GM12878 (cell line): Measurements from ENCODE around the gene IGFALS.

ENCODE experiments used
- CREM ChIP-seq: IDR thresholded peaks from 2 replicates; pipeline ENCODE4 v1.6.1; 2014; ENCODE audit warnings: antibody characterized with exemption, low read depth
- EGR1 ChIP-seq, 2 experiments: IDR thresholded peaks; 1 replicate in 1 of 2; 2 replicates in 1 of 2; pipeline ENCODE4 v1.6.1; 2011 to 2012; ENCODE audit warnings: low read depth in 2 of 2, low read length in 2 of 2, borderline replicate concordance in 1 of 2, mild to moderate bottlenecking in 1 of 2, moderate library complexity in 1 of 2
- EP300 ChIP-seq, 2 experiments: fragments of 150-350 bp in 1 of 2; IDR thresholded peaks; 2 replicates each; pipeline ENCODE4 v1.6.1; 2011 to 2012; ENCODE audit warnings: low read depth in 2 of 2, low read length in 2 of 2, borderline replicate concordance in 1 of 2, improper control_type of control experiment in 1 of 2, inconsistent platforms in 1 of 2; ENCODE audit not compliant: control insufficient read depth in 1 of 2
- FOXK2 ChIP-seq: fragments of 450-650 bp; IDR thresholded peaks from 2 replicates; pipeline ENCODE4 v1.6.1; 2017; ENCODE audit warnings: mild to moderate bottlenecking, moderate library complexity
- FOXM1 ChIP-seq: IDR thresholded peaks from 2 replicates; pipeline ENCODE4 v1.6.1; 2012; ENCODE audit warnings: low read depth, mild to moderate bottlenecking, inconsistent platforms, low read length, moderate library complexity
- MYC ChIP-seq: IDR thresholded peaks from 2 replicates; pipeline ENCODE4 v1.6.1; 2011; ENCODE audit warnings: mild to moderate bottlenecking, low read length, moderate library complexity, inconsistent platforms; ENCODE audit not compliant: insufficient read depth, insufficient replicate concordance, insufficient read length, severe bottlenecking
- NR2F1 ChIP-seq: fragments of 450-650 bp; conservative IDR thresholded peaks from 2 replicates; pipeline ENCODE4 v1.6.1; 2017; ENCODE audit warnings: mild to moderate bottlenecking
- POLR2AphosphoS2 ChIP-seq: IDR thresholded peaks from 2 replicates; pipeline ENCODE4 v1.6.1; 2011; ENCODE audit warnings: low read depth, mild to moderate bottlenecking, low read length, improper control_type of control experiment, moderate library complexity
- RELA ChIP-seq: fragments of 450-650 bp; IDR thresholded peaks from 2 replicates; pipeline ENCODE4 v1.8.0; 2014; ENCODE audit warnings: borderline replicate concordance; ENCODE audit not compliant: partially characterized antibody
- TAF1 ChIP-seq: IDR thresholded peaks from 2 replicates; pipeline ENCODE4 v1.6.1; 2011; ENCODE audit warnings: mild to moderate bottlenecking, low read depth, low read length, borderline replicate concordance
- TARDBP ChIP-seq: IDR thresholded peaks from 2 replicates; pipeline ENCODE4 v1.6.1; 2016; ENCODE audit warnings: borderline replicate concordance
- TF ChIP-seq, protein P1 (sequence below), 3 experiments: IDR thresholded peaks in 2 of 3; conservative IDR thresholded peaks in 1 of 3; 2 replicates each; pipeline ENCODE4 v1.5.1; 2011; ENCODE audit warnings: low read depth in 3 of 3, low read length in 3 of 3, mild to moderate bottlenecking in 3 of 3, control low read depth in 2 of 3, moderate library complexity in 2 of 3, inconsistent platforms in 1 of 3, mixed read lengths in 1 of 3; ENCODE audit not compliant: control insufficient read depth in 2 of 3, insufficient read depth in 1 of 3; ENCODE audit errors: extremely low read depth in 1 of 3

DNA sequence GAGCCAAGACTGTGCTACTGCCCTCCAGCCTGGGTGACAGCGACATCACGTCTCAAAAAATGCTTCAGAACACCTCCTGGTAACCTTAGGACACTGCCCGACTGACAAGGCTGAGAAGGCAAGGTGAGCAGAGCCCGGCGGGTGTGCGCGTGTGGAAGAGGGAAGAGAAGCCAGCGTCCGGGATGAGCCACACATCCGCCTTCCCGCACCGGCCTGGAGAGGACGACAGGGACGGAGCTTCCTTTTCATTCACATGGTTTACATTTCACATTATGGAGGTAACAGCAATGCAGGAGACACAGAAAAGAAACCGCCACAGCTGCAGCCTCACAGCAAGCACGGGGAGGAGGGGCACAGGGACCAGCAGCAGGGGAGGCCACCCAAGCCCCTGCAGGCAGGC is 16.6 kb upstream of the IGFALS start:
- TF ChIP-seq EGR1 (IDR thresholded peaks at IDR 0.05; ENCODE audit: borderline replicate concordance in 1 of 2, low read depth in 2 of 2, low read length in 2 of 2) = no peak
- TF ChIP-seq TAF1 = no peak
- TF ChIP-seq POLR2AphosphoS2 = no peak
- no peak for TF ChIP-seq EP300 (IDR thresholded peaks at IDR 0.05; ENCODE audit: borderline replicate concordance in 1 of 2, control insufficient read depth in 1 of 2, low read depth in 2 of 2, low read length in 2 of 2)
- TF ChIP-seq FOXK2 = no peak
- TF ChIP-seq FOXM1 = no peak
- TF ChIP-seq NR2F1 = no peak
- no peak for TF ChIP-seq RELA
- TF ChIP-seq CREM = no peak
- TF ChIP-seq, protein P1, sequence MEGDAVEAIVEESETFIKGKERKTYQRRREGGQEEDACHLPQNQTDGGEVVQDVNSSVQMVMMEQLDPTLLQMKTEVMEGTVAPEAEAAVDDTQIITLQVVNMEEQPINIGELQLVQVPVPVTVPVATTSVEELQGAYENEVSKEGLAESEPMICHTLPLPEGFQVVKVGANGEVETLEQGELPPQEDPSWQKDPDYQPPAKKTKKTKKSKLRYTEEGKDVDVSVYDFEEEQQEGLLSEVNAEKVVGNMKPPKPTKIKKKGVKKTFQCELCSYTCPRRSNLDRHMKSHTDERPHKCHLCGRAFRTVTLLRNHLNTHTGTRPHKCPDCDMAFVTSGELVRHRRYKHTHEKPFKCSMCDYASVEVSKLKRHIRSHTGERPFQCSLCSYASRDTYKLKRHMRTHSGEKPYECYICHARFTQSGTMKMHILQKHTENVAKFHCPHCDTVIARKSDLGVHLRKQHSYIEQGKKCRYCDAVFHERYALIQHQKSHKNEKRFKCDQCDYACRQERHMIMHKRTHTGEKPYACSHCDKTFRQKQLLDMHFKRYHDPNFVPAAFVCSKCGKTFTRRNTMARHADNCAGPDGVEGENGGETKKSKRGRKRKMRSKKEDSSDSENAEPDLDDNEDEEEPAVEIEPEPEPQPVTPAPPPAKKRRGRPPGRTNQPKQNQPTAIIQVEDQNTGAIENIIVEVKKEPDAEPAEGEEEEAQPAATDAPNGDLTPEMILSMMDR (IDR thresholded peaks at IDR 0.05 in 2 of 3, conservative IDR thresholded peaks at IDR 0.05 in 1 of 3; ENCODE audit: control insufficient read depth in 2 of 3, extremely low read depth in 1 of 3, insufficient read depth in 1 of 3, low read depth in 3 of 3, low read length in 3 of 3) = no peak
- no peak for TF ChIP-seq MYC
- no peak for TF ChIP-seq TARDBP
